HepG2 (cell line): ENCODE results near the gene CTNNBIP1. TPM values are rescaled to one million over a fixed set of nuclear protein-coding genes. Genes with fewer than 3 reads are reported as not detected.

Experiments
- ATAC-seq: fragments of 200-7000 bp; cut with Tn5 transposase; 3 replicates; pipeline ENCODE4 v1.9.1; 2020; ENCODE audit warnings: mild to moderate bottlenecking, moderate library complexity
- BruUV-seq: library from RNA; stranded (reverse); fragments of 400-500 nt; replicated peaks from 2 replicates; lab custom pipeline; 2021; lab: Mats Ljungman, UMichigan
- CTCF ChIA-PET: fragments of 300-600 bp; formaldehyde crosslinking; extraction: SDS; loops from one replicate; lab custom pipeline; 2021; ENCODE audit warnings: low total read pairs, inconsistent platforms, low intra/inter-chr PET ratio; lab: Yijun Ruan, JAX
- POLR2A ChIA-PET: fragments of 350-600 bp; sonication (Branson Sonifier 250); formaldehyde crosslinking; loops from one replicate; lab custom pipeline; 2020; ENCODE audit warnings: antibody characterized with exemption, inconsistent platforms; lab: Yijun Ruan, JAX
- DNase-seq: peaks from one replicate; pipeline ENCODE4 v3.0.0-alpha.2; 2015; ENCODE audit warnings: low spot score
- FAIRE-seq: peaks from 3 replicates; lab custom pipeline; 2011; peaks lifted over from hg19 to GRCh38; lab: Jason Lieb, UNC
- H2AFZ ChIP-seq: one replicate; pipeline ENCODE4 v1.6.1; 2011; ENCODE audit warnings: low read length, inconsistent platforms
- H3K27ac ChIP-seq: fragments of 300-600 bp; 3 replicates; pipeline ENCODE4 v1.8.0; 2011; ENCODE audit warnings: mixed run types, mild to moderate bottlenecking, mixed read lengths, low read length, inconsistent platforms; ENCODE audit not compliant: insufficient read depth; ENCODE audit errors: extremely low read length
- H3K27me3 ChIP-seq, 2 experiments: fragments of 200-600 bp in 1 of 2; 2 replicates in 1 of 2; 3 replicates in 1 of 2; pipeline versions ENCODE4 v1.6.0 to v1.8.0; 2011; ENCODE audit warnings: low read length in 2 of 2, mild to moderate bottlenecking in 2 of 2, moderate library complexity in 2 of 2, inconsistent platforms in 1 of 2; ENCODE audit not compliant: insufficient read depth in 2 of 2, control insufficient read depth in 1 of 2
- H3K36me3 ChIP-seq, 2 experiments: fragments of 200-600 bp in 1 of 2; replicated peaks in 1 of 2; 2 replicates in 1 of 2; 3 replicates in 1 of 2; pipeline versions ENCODE4 v1.5.1 to v1.8.0; 2011; ENCODE audit warnings: low read length in 2 of 2, inconsistent platforms in 1 of 2; ENCODE audit not compliant: insufficient read depth in 2 of 2, control insufficient read depth in 1 of 2
- H3K4me1 ChIP-seq: 2 replicates; pipeline ENCODE4 v1.5.1; 2012; ENCODE audit warnings: low read length, inconsistent platforms; ENCODE audit not compliant: insufficient read depth
- H3K4me2 ChIP-seq: 2 replicates; pipeline ENCODE4 v1.6.0; 2011; ENCODE audit warnings: low read depth, low read length, inconsistent platforms
- H3K4me3 ChIP-seq, 3 experiments: fragments of 200-600 bp in 1 of 3; sonication (generic), shearing (Covaris generic) in 1 of 3; replicated peaks in 1 of 3; 2 replicates each; pipeline ENCODE4 v1.5.1; 2011 to 2016; ENCODE audit warnings: low read length in 3 of 3, inconsistent platforms in 2 of 3, low read depth in 2 of 3, mild to moderate bottlenecking in 2 of 3, control low read depth in 1 of 3, mixed read lengths in 1 of 3; ENCODE audit not compliant: insufficient read depth in 1 of 3
- H3K79me2 ChIP-seq: one replicate; pipeline ENCODE4 v1.6.1; 2011; ENCODE audit warnings: low read length, inconsistent platforms; ENCODE audit not compliant: insufficient read depth
- H3K9ac ChIP-seq: 2 replicates; pipeline ENCODE4 v1.6.0; 2011; ENCODE audit warnings: mild to moderate bottlenecking, low read depth, low read length, inconsistent platforms; ENCODE audit not compliant: insufficient read depth
- H3K9me3 ChIP-seq: 2 replicates; pipeline ENCODE4 v1.5.1; 2012; ENCODE audit warnings: mild to moderate bottlenecking, low read length
- H4K20me1 ChIP-seq: 2 replicates; pipeline ENCODE4 v1.6.0; 2011; ENCODE audit warnings: inconsistent platforms, mild to moderate bottlenecking, low read length, moderate library complexity; ENCODE audit not compliant: insufficient read depth
- ADNP ChIP-seq: sonication (generic); formaldehyde crosslinking; IDR thresholded peaks from 2 replicates; pipeline ENCODE4 v1.4.0; 2020; ENCODE audit warnings: missing genetic modification reagents
- CEBPB ChIP-seq: IDR thresholded peaks from 2 replicates; pipeline ENCODE4 v1.6.1; 2011; ENCODE audit warnings: low read depth, low read length, improper control_type of control experiment, borderline replicate concordance
- E2F1 ChIP-seq: sonication (generic); formaldehyde crosslinking; IDR thresholded peaks from 2 replicates; pipeline ENCODE4 v1.5.0; 2020; ENCODE audit warnings: missing genetic modification reagents
- ONECUT2 ChIP-seq: sonication (generic); formaldehyde crosslinking; IDR thresholded peaks from 2 replicates; pipeline ENCODE4 v1.4.0; 2020; ENCODE audit warnings: missing genetic modification reagents
- SIX1 ChIP-seq: sonication (generic); formaldehyde crosslinking; IDR thresholded peaks from 2 replicates; pipeline ENCODE4 v1.4.0; 2020; ENCODE audit warnings: missing genetic modification reagents, borderline replicate concordance
- SNAPC5 ChIP-seq: sonication (generic); formaldehyde crosslinking; IDR thresholded peaks from 2 replicates; pipeline ENCODE4 v1.8.1; 2023; ENCODE audit warnings: mild to moderate bottlenecking, missing genetic modification reagents, borderline replicate concordance
- ZFP36L2 ChIP-seq: sonication (generic); formaldehyde crosslinking; IDR thresholded peaks from 2 replicates; pipeline ENCODE4 v1.4.0; 2020; ENCODE audit warnings: missing genetic modification reagents
- ZFY ChIP-seq: sonication (generic); formaldehyde crosslinking; IDR thresholded peaks from 2 replicates; pipeline ENCODE4 v1.4.0; 2020; ENCODE audit warnings: missing genetic modification reagents
- ZKSCAN8 ChIP-seq: IDR thresholded peaks from 2 replicates; pipeline ENCODE4 v1.6.1; 2016; ENCODE audit warnings: borderline replicate concordance, missing genetic modification reagents, missing compliant biosample characterization
- ZMYM2 ChIP-seq: sonication (generic); formaldehyde crosslinking; IDR thresholded peaks from 2 replicates; pipeline ENCODE4 v1.8.0; 2022; ENCODE audit warnings: mild to moderate bottlenecking, missing genetic modification reagents
- ZNF160 ChIP-seq: sonication (generic); formaldehyde crosslinking; IDR thresholded peaks from 2 replicates; pipeline ENCODE4 v1.8.0; 2022; ENCODE audit warnings: mild to moderate bottlenecking, inconsistent platforms, missing genetic modification reagents
- ZNF547 ChIP-seq: sonication (generic); formaldehyde crosslinking; IDR thresholded peaks from 2 replicates; pipeline ENCODE4 v1.5.1; 2020; ENCODE audit warnings: mild to moderate bottlenecking, missing genetic modification reagents
- WGBS: methylation state at CpG from one replicate; pipeline ENCODE4 v1.1.6; 2017; ENCODE audit warnings: low lambda C conversion rate; 5-methylcytosine and 5-hydroxymethylcytosine counted together
- in situ Hi-C: cut with HindIII; loops from 2 replicates; pipeline ENCODE4 v1.10.0; 2017; ENCODE audit warnings: low pct_unique_long_range_greater_than_20kb; ENCODE audit not compliant: extremely low pct_ligation_motif_present
- intact Hi-C: fragments of 100-400 bp; cut with micrococcal nuclease; formaldehyde crosslinking; loops from one replicate; pipeline ENCODE4 v1.10.0; 2022; ENCODE audit not compliant: unreplicated experiment
- polyA plus RNA-seq, 8 experiments: library from polyadenylated mRNA; depleted of rRNA in 3 of 8; stranded (reverse) in 7 of 8; unstranded in 1 of 8; fragments of >200 nt; fragmentation: Illumina TruSeq in 4 of 8; extraction: Trizol in 4 of 8; gene quantifications; 2 replicates each; pipeline versions ENCODE4 v1.2.1 to v1.2.3, GENCODE V29; 2011 to 2016; ENCODE audit warnings: low read depth in 4 of 8, missing spikeins in 1 of 8, mixed read lengths in 1 of 8; ENCODE audit not compliant: insufficient read depth in 1 of 8
- total RNA-seq, 5 experiments: library from RNA; depleted of rRNA; stranded (reverse); fragments of >200 nt; fragmentation: Illumina TruSeq; extraction: Trizol; gene quantifications; 2 replicates each; pipeline ENCODE4 v1.2.3, GENCODE V29; 2016; ENCODE audit warnings: low read depth in 1 of 5

CTNNBIP1 gene
- total and polyA plus RNA-seq, 2 of the 13 experiments (the other 11 are each of a cell fraction or from before 2014, with no cell fraction given) = 71.7 to 83.0 TPM

- 70% methylated on average over 3 of the region's 3 CpGs for WGBS
- TF ChIP-seq ZMYM2 (no peak), ADNP (no peak), ZFP36L2 (CRISPR knock-in tag) (no peak), ZFY (CRISPR knock-in tag) (no peak), ZKSCAN8 (CRISPR knock-in tag) (no peak), ONECUT2 (CRISPR knock-in tag) (no peak), ZNF160 (no peak), SIX1 (CRISPR knock-in tag) (no peak), CEBPB (no peak), E2F1 (CRISPR knock-in tag) (no peak), SNAPC5 (CRISPR knock-in tag) (no peak), ZNF547 (no peak)
- Histone ChIP-seq H3K27ac (no peak overlapping the region), H3K36me3 (no peaks in the 10 kb centered on the region), H3K9me3 (no peaks in the 10 kb centered on the region), H3K79me2 (no peaks in the 10 kb centered on the region), H2AFZ (no peak overlapping the region), H3K4me3 (no peak overlapping the region), H3K9ac (no peak overlapping the region), H3K4me1 (peaks cover 25% of the 10 kb centered on the region), H4K20me1 (no peaks in the 10 kb centered on the region), H3K4me2 (no peak overlapping the region), H3K27me3 (no peaks in the 10 kb centered on the region)
- FAIRE-seq = no peak
- POLR2A ChIA-PET = interaction anchor here (0.6 kb wide), 1 partner anchor 207 kb away, joined by 3 read pairs; no protein-coding TSS in a partner anchor
- CTCF ChIA-PET = no interaction called here
- BruUV-seq = no TSS peak
- intact Hi-C loops (no loop called here), in situ Hi-C loops (no loop called here)
- no peak for DNase-seq
- ATAC-seq = no peak
Observed at GRCh38 chr1:9833632-9834031, 76.4 kb downstream of the CTNNBIP1 start.
